GM12878 (cell line): Measurements from ENCODE around the gene CDC42SE2. TPM values are rescaled to one million over a fixed set of nuclear protein-coding genes. Genes with fewer than 3 reads are reported as not detected.

Experiments
- ATAC-seq: fragments of 200-7000 bp; cut with Tn5 transposase; 3 replicates; pipeline ENCODE4 v1.9.1; 2020; ENCODE audit warnings: mild to moderate bottlenecking, moderate library complexity
- BruUV-seq: library from RNA; stranded (reverse); fragments of 400-500 nt; replicated peaks from 2 replicates; lab custom pipeline; 2021; lab: Mats Ljungman, UMichigan
- CTCF ChIA-PET: fragments of 300-600 bp; sonication (Branson Sonifier 250); formaldehyde crosslinking; extraction: SDS; loops from one replicate; lab custom pipeline; 2021; ENCODE audit warnings: inconsistent platforms; lab: Yijun Ruan, JAX
- POLR2A ChIA-PET: fragments of 350-600 bp; formaldehyde crosslinking; extraction: SDS; loops from one replicate; lab custom pipeline; 2021; ENCODE audit warnings: inconsistent platforms; lab: Charles Lee
- RAD21 ChIA-PET: fragments of 300-600 bp; sonication (Branson Sonifier 250); formaldehyde crosslinking; loops from one replicate; lab custom pipeline; 2023; ENCODE audit warnings: antibody characterized with exemption; ENCODE audit not compliant: unreplicated experiment; lab: Charles Lee
- SMC1A ChIA-PET: fragments of 300-600 bp; sonication (Branson Sonifier 250); formaldehyde crosslinking; loops from one replicate; lab custom pipeline; 2023; ENCODE audit not compliant: unreplicated experiment, uncharacterized antibody; lab: Charles Lee
- DNase-seq: peaks from one replicate; pipeline ENCODE4 v3.0.0-alpha.2; 2011; ENCODE audit warnings: low read depth, low spot score
- FAIRE-seq: peaks from 3 replicates; lab custom pipeline; 2011; peaks lifted over from hg19 to GRCh38; lab: Jason Lieb, UNC
- H2AFZ ChIP-seq: 2 replicates; pipeline ENCODE4 v1.6.0; 2011; ENCODE audit warnings: low read depth, low read length, control low read depth; ENCODE audit not compliant: control insufficient read depth
- H3K27ac ChIP-seq: 2 replicates; pipeline ENCODE4 v1.5.1; 2011; ENCODE audit warnings: control low read depth; ENCODE audit not compliant: control insufficient read depth, insufficient read depth
- H3K27me3 ChIP-seq, 2 experiments: replicated peaks in 1 of 2; 2 replicates each; pipeline versions ENCODE4 v1.6.0 to v1.6.1; 2011; ENCODE audit warnings: low read length in 1 of 2; ENCODE audit not compliant: control insufficient read depth in 2 of 2, insufficient read depth in 2 of 2
- H3K36me3 ChIP-seq, 2 experiments: 2 replicates each; pipeline ENCODE4 v1.5.1; 2011; ENCODE audit warnings: low read length in 1 of 2; ENCODE audit not compliant: control insufficient read depth in 2 of 2, insufficient read depth in 2 of 2
- H3K4me1 ChIP-seq: 2 replicates; pipeline ENCODE4 v1.6.1; 2011; ENCODE audit warnings: mild to moderate bottlenecking, low read length, moderate library complexity, mixed read lengths; ENCODE audit not compliant: control insufficient read depth, insufficient read depth
- H3K4me2 ChIP-seq: 2 replicates; pipeline ENCODE4 v1.6.0; 2011; ENCODE audit warnings: control low read depth; ENCODE audit not compliant: control insufficient read depth, insufficient read depth
- H3K4me3 ChIP-seq: fragments of 200-600 bp; sonication (generic); 2 replicates; pipeline ENCODE4 v1.5.1; 2016
- H3K79me2 ChIP-seq: 2 replicates; pipeline ENCODE4 v1.6.0; 2011; ENCODE audit warnings: low read length; ENCODE audit not compliant: control insufficient read depth, insufficient read depth
- H3K9ac ChIP-seq: 2 replicates; pipeline ENCODE4 v1.8.0; 2011; ENCODE audit warnings: low read length, control low read depth, mixed read lengths; ENCODE audit not compliant: control insufficient read depth, insufficient read depth
- H3K9me3 ChIP-seq: replicated peaks from 3 replicates; pipeline ENCODE4 v1.5.1; 2011; ENCODE audit warnings: mild to moderate bottlenecking, low read length; ENCODE audit not compliant: control insufficient read depth, insufficient read depth
- H4K20me1 ChIP-seq: 2 replicates; pipeline ENCODE4 v1.6.0; 2011; ENCODE audit not compliant: control insufficient read depth, insufficient read depth
- E4F1 ChIP-seq: fragments of 450-650 bp; IDR thresholded peaks from 2 replicates; pipeline ENCODE4 v1.6.1; 2018; ENCODE audit warnings: borderline replicate concordance, mild to moderate bottlenecking; ENCODE audit not compliant: partially characterized antibody
- EZH2 ChIP-seq: IDR thresholded peaks from 2 replicates; pipeline ENCODE4 v1.6.1; 2012; ENCODE audit warnings: low read depth, mild to moderate bottlenecking, control low read depth, inconsistent platforms, low read length, borderline replicate concordance; ENCODE audit not compliant: control insufficient read depth
- KLF5 ChIP-seq: fragments of 450-650 bp; IDR thresholded peaks from 2 replicates; pipeline ENCODE4 v1.6.1; 2014; ENCODE audit warnings: mild to moderate bottlenecking; ENCODE audit not compliant: partially characterized antibody
- MYC ChIP-seq: IDR thresholded peaks from 2 replicates; pipeline ENCODE4 v1.6.1; 2011; ENCODE audit warnings: mild to moderate bottlenecking, low read length, moderate library complexity, inconsistent platforms; ENCODE audit not compliant: insufficient read depth, insufficient replicate concordance, insufficient read length, severe bottlenecking
- PAX5 ChIP-seq: IDR thresholded peaks from 2 replicates; pipeline ENCODE4 v1.6.1; 2011; ENCODE audit warnings: low read depth, low read length, borderline replicate concordance
- RAD51 ChIP-seq: fragments of 450-650 bp; IDR thresholded peaks from 2 replicates; pipeline ENCODE4 v1.6.1; 2016; ENCODE audit warnings: moderate library complexity, mild to moderate bottlenecking, inconsistent platforms
- RBBP5 ChIP-seq: fragments of 200-600 bp; sonication (generic); conservative IDR thresholded peaks from 2 replicates; pipeline ENCODE4 v1.6.1; 2016
- RUNX3 ChIP-seq: IDR thresholded peaks from 2 replicates; pipeline ENCODE4 v1.6.1; 2012; ENCODE audit warnings: low read length, inconsistent platforms
- SMC3 ChIP-seq: IDR thresholded peaks from 2 replicates; pipeline ENCODE4 v1.6.1; 2011; ENCODE audit warnings: low read length, improper control_type of control experiment, borderline replicate concordance
- SUPT20H ChIP-seq: IDR thresholded peaks from 2 replicates; pipeline ENCODE4 v1.6.1; 2011; ENCODE audit warnings: low read depth, mild to moderate bottlenecking, low read length, moderate library complexity, borderline replicate concordance; ENCODE audit not compliant: control insufficient read depth
- TCF7 ChIP-seq: IDR thresholded peaks from 2 replicates; pipeline ENCODE4 v1.6.1; 2014; ENCODE audit warnings: antibody characterized with exemption, borderline replicate concordance
- USF1 ChIP-seq: IDR thresholded peaks from 2 replicates; pipeline ENCODE4 v1.6.1; 2011; ENCODE audit warnings: borderline replicate concordance, low read depth, mild to moderate bottlenecking, moderate library complexity, mixed read lengths, low read length; ENCODE audit not compliant: insufficient read depth; ENCODE audit errors: extremely low read length
- ZNF622 ChIP-seq: fragments of 450-650 bp; IDR thresholded peaks from 2 replicates; pipeline ENCODE4 v1.6.1; 2017; ENCODE audit warnings: mild to moderate bottlenecking, inconsistent platforms
- WGBS: methylation state at CpG from one replicate; pipeline ENCODE4 v1.1.6; 2016; ENCODE audit warnings: low lambda C conversion rate; ENCODE audit not compliant: insufficient replicate concordance, insufficient coverage; ENCODE audit errors: missing lambda C conversion rate; 5-methylcytosine and 5-hydroxymethylcytosine counted together
- in situ Hi-C: fragments of 300-500 bp; cut with MboI; formaldehyde crosslinking; loops from 9 replicates; pipeline ENCODE4 v1.14.3; 2018; ENCODE audit warnings: mixed read lengths
- intact Hi-C: fragments of 100-400 bp; cut with micrococcal nuclease; formaldehyde crosslinking; loops from one replicate; pipeline ENCODE4 v1.14.2; 2022; ENCODE audit not compliant: unreplicated experiment
- polyA plus RNA-seq, 11 experiments: library from polyadenylated mRNA; depleted of rRNA in 4 of 11; unstranded in 6 of 11; stranded (reverse) in 5 of 11; fragments of >200 nt; fragmentation: Nextera tagmentation in 4 of 11; fragmentation: Illumina TruSeq in 1 of 11; extraction: Ambion mirVana in 4 of 11; extraction: Trizol in 1 of 11; gene quantifications; 1 replicate in 1 of 11; 2 replicates in 10 of 11; pipeline versions ENCODE4 v1.2.1 to v1.2.3, GENCODE V29; 2011 to 2016; ENCODE audit warnings: inconsistent platforms in 2 of 11, missing spikeins in 2 of 11, low read depth in 1 of 11
- total RNA-seq, 4 experiments: library from RNA; depleted of rRNA in 3 of 4; stranded (reverse); fragments of >200 nt in 3 of 4; fragmentation: Illumina TruSeq in 1 of 4; extraction: Trizol in 1 of 4; gene quantifications; 2 replicates each; pipeline versions ENCODE4 v1.2.1 to v1.2.3, GENCODE V29; 2013 to 2021

CDC42SE2 gene
- total and polyA plus RNA-seq, 10 of the 15 experiments (the other 5 are each of a cell fraction or from before 2014, with no cell fraction given) = 57.0 to 148 (median 80.3) TPM

- H3K4me2 ChIP-seq = no peak overlapping the region
- H3K36me3 ChIP-seq = peaks cover 0 to 10% of the 10 kb centered on the region in 2 experiments; a peak in 2 of 4 replicates
- TF ChIP-seq SUPT20H (no peak), RUNX3 (no peak), SMC3 (no peak), ZNF622 (no peak)
- peaks cover 24% of the 10 kb centered on the region for H3K4me1 ChIP-seq
- ChIA-PET SMC1A (interaction anchor here (1.0 to 41.3 kb wide), 5 partner anchors 11 to 121 kb away, joined by 5 to 1218 read pairs (median 96); no protein-coding TSS in a partner anchor), CTCF (interaction anchor here (1.3 to 9.5 kb wide), 3 partner anchors 38 to 52 kb away, joined by 3 to 65 read pairs (median 36); no protein-coding TSS in a partner anchor), RAD21 (interaction anchor here (0.8 to 16.1 kb wide), 6 partner anchors 11 to 117 kb away, joined by 3 to 302 read pairs (median 119); no protein-coding TSS in a partner anchor), POLR2A (interaction anchor here (0.6 to 7.0 kb wide), 5 partner anchors 10 to 114 kb away, joined by 3 to 309 read pairs (median 15); no protein-coding TSS in a partner anchor)
- no peak overlapping the region for H3K27ac ChIP-seq
- ATAC-seq (no peak), DNase-seq (no peak), FAIRE-seq (no peak)
- peaks cover 68% of the 10 kb centered on the region for H3K79me2 ChIP-seq
- no peak overlapping the region for H3K9ac ChIP-seq
- intact Hi-C loops = no loop called here
- 96% methylated on average over 1 of the region's 1 CpG for WGBS
- no peaks in the 10 kb centered on the region for H3K9me3 ChIP-seq
- H3K27me3 ChIP-seq = no peaks in the 10 kb centered on the region
- no peak overlapping the region for H2AFZ ChIP-seq
- no peak overlapping the region for H3K4me3 ChIP-seq
- no TSS peak for BruUV-seq
- in situ Hi-C loops = no loop called here
- no peaks in the 10 kb centered on the region for H4K20me1 ChIP-seq
These were observed 3.0 kb upstream of the CDC42SE2 start for GRCh38 chr5:131260895-131261294.

GRCh38 chr5:131261483-131261882, 2.4 kb upstream of the CDC42SE2 start:
- H3K4me2 ChIP-seq = no peak overlapping the region
- H4K20me1 ChIP-seq = no peaks in the 10 kb centered on the region
- no peaks in the 10 kb centered on the region for H3K27me3 ChIP-seq
- RAD21 ChIA-PET = interaction anchor here (0.6 to 16.1 kb wide), 9 partner anchors 11 to 812 kb away, joined by 3 to 302 read pairs (median 5); no protein-coding TSS in a partner anchor
- DNase-seq = no peak
- H3K9ac ChIP-seq = no peak overlapping the region
- no peak overlapping the region for H3K27ac ChIP-seq
- peaks cover 18% of the 10 kb centered on the region for H3K4me1 ChIP-seq
- peaks cover 0 to 7% of the 10 kb centered on the region in 2 experiments; a peak in 2 of 4 replicates for H3K36me3 ChIP-seq
- H2AFZ ChIP-seq = no peak overlapping the region
- no peaks in the 10 kb centered on the region for H3K9me3 ChIP-seq
- no peak for ATAC-seq
- H3K79me2 ChIP-seq = peaks cover 70% of the 10 kb centered on the region
- SMC1A ChIA-PET = interaction anchor here (1.0 to 41.3 kb wide), 7 partner anchors 11 to 122 kb away, joined by 3 to 1218 read pairs (median 67); no protein-coding TSS in a partner anchor
- POLR2A ChIA-PET = interaction anchor here (0.7 to 7.0 kb wide), 5 partner anchors 11 to 113 kb away, joined by 3 to 309 read pairs (median 15); no protein-coding TSS in a partner anchor
- no peak overlapping the region for H3K4me3 ChIP-seq
- intact Hi-C loops (no loop called here), in situ Hi-C loops (no loop called here)
- 95% methylated on average over 6 of the region's 6 CpGs for WGBS
- no peak for FAIRE-seq
- CTCF ChIA-PET = interaction anchor here (1.3 to 9.5 kb wide), 4 partner anchors 39 to 120 kb away, joined by 3 to 65 read pairs (median 44); no protein-coding TSS in a partner anchor
- no TSS peak for BruUV-seq
- TF ChIP-seq ZNF622 (no peak), TCF7 (no peak), PAX5 (no peak), MYC (no peak), KLF5 (no peak), RBBP5 (no peak), USF1 (no peak), E4F1 (no peak), EZH2 (no peak), RAD51 (no peak)
